HepG2 (cell line): Measurements from ENCODE around the gene AMTN. TPM values are rescaled to one million over a fixed set of nuclear protein-coding genes. Genes with fewer than 3 reads are reported as not detected.

Experiments
- ATAC-seq: fragments of 200-7000 bp; cut with Tn5 transposase; 3 replicates; pipeline ENCODE4 v1.9.1; 2020; ENCODE audit warnings: mild to moderate bottlenecking, moderate library complexity
- Bru-seq: library from RNA; stranded (reverse); fragments of 400-500 nt; gene quantifications from one replicate; lab custom pipeline; 2021; lab: Mats Ljungman, UMichigan
- BruChase-seq, 2 experiments: library from RNA; stranded (reverse); fragments of 400-500 nt; gene quantifications; one replicate each; lab custom pipeline; 2021; lab: Mats Ljungman, UMichigan
- BruUV-seq: library from RNA; stranded (reverse); fragments of 400-500 nt; replicated peaks from 2 replicates; lab custom pipeline; 2021; lab: Mats Ljungman, UMichigan
- CTCF ChIA-PET: fragments of 300-600 bp; formaldehyde crosslinking; extraction: SDS; loops from one replicate; lab custom pipeline; 2021; ENCODE audit warnings: low total read pairs, inconsistent platforms, low intra/inter-chr PET ratio; lab: Yijun Ruan, JAX
- POLR2A ChIA-PET: fragments of 350-600 bp; sonication (Branson Sonifier 250); formaldehyde crosslinking; loops from one replicate; lab custom pipeline; 2020; ENCODE audit warnings: antibody characterized with exemption, inconsistent platforms; lab: Yijun Ruan, JAX
- DNase-seq: peaks from one replicate; pipeline ENCODE4 v3.0.0-alpha.2; 2015; ENCODE audit warnings: low spot score
- FAIRE-seq: peaks from 3 replicates; lab custom pipeline; 2011; peaks lifted over from hg19 to GRCh38; lab: Jason Lieb, UNC
- H2AFZ ChIP-seq: one replicate; pipeline ENCODE4 v1.6.1; 2011; ENCODE audit warnings: low read length, inconsistent platforms
- H3K27ac ChIP-seq: fragments of 300-600 bp; 3 replicates; pipeline ENCODE4 v1.8.0; 2011; ENCODE audit warnings: mixed run types, mild to moderate bottlenecking, mixed read lengths, low read length, inconsistent platforms; ENCODE audit not compliant: insufficient read depth; ENCODE audit errors: extremely low read length
- H3K27me3 ChIP-seq, 2 experiments: fragments of 200-600 bp in 1 of 2; 2 replicates in 1 of 2; 3 replicates in 1 of 2; pipeline versions ENCODE4 v1.6.0 to v1.8.0; 2011; ENCODE audit warnings: low read length in 2 of 2, mild to moderate bottlenecking in 2 of 2, moderate library complexity in 2 of 2, inconsistent platforms in 1 of 2; ENCODE audit not compliant: insufficient read depth in 2 of 2, control insufficient read depth in 1 of 2
- H3K36me3 ChIP-seq, 2 experiments: fragments of 200-600 bp in 1 of 2; replicated peaks in 1 of 2; 2 replicates in 1 of 2; 3 replicates in 1 of 2; pipeline versions ENCODE4 v1.5.1 to v1.8.0; 2011; ENCODE audit warnings: low read length in 2 of 2, inconsistent platforms in 1 of 2; ENCODE audit not compliant: insufficient read depth in 2 of 2, control insufficient read depth in 1 of 2
- H3K4me1 ChIP-seq: 2 replicates; pipeline ENCODE4 v1.5.1; 2012; ENCODE audit warnings: low read length, inconsistent platforms; ENCODE audit not compliant: insufficient read depth
- H3K4me2 ChIP-seq: 2 replicates; pipeline ENCODE4 v1.6.0; 2011; ENCODE audit warnings: low read depth, low read length, inconsistent platforms
- H3K4me3 ChIP-seq, 3 experiments: fragments of 200-600 bp in 1 of 3; sonication (generic), shearing (Covaris generic) in 1 of 3; replicated peaks in 1 of 3; 2 replicates each; pipeline ENCODE4 v1.5.1; 2011 to 2016; ENCODE audit warnings: low read length in 3 of 3, inconsistent platforms in 2 of 3, low read depth in 2 of 3, mild to moderate bottlenecking in 2 of 3, control low read depth in 1 of 3, mixed read lengths in 1 of 3; ENCODE audit not compliant: insufficient read depth in 1 of 3
- H3K79me2 ChIP-seq: one replicate; pipeline ENCODE4 v1.6.1; 2011; ENCODE audit warnings: low read length, inconsistent platforms; ENCODE audit not compliant: insufficient read depth
- H3K9ac ChIP-seq: 2 replicates; pipeline ENCODE4 v1.6.0; 2011; ENCODE audit warnings: mild to moderate bottlenecking, low read depth, low read length, inconsistent platforms; ENCODE audit not compliant: insufficient read depth
- H3K9me3 ChIP-seq: 2 replicates; pipeline ENCODE4 v1.5.1; 2012; ENCODE audit warnings: mild to moderate bottlenecking, low read length
- H4K20me1 ChIP-seq: 2 replicates; pipeline ENCODE4 v1.6.0; 2011; ENCODE audit warnings: inconsistent platforms, mild to moderate bottlenecking, low read length, moderate library complexity; ENCODE audit not compliant: insufficient read depth
- CC2D1A ChIP-seq: sonication (generic); formaldehyde crosslinking; IDR thresholded peaks from 2 replicates; pipeline ENCODE4 v1.8.1; 2023; ENCODE audit warnings: mild to moderate bottlenecking, missing genetic modification reagents
- DR1 ChIP-seq: sonication (generic); formaldehyde crosslinking; IDR thresholded peaks from 2 replicates; pipeline ENCODE4 v1.8.0; 2021; ENCODE audit warnings: mild to moderate bottlenecking, missing genetic modification reagents, inconsistent platforms
- LBX2 ChIP-seq: sonication (generic); formaldehyde crosslinking; IDR thresholded peaks from 2 replicates; pipeline ENCODE4 v1.5.0; 2020; ENCODE audit warnings: missing genetic modification reagents, mild to moderate bottlenecking, borderline replicate concordance
- NFIB ChIP-seq: sonication (generic); formaldehyde crosslinking; IDR thresholded peaks from 2 replicates; pipeline ENCODE4 v1.9.0; 2021; ENCODE audit warnings: missing genetic modification reagents, mild to moderate bottlenecking, borderline replicate concordance
- REPIN1 ChIP-seq: sonication (generic); formaldehyde crosslinking; IDR thresholded peaks from 2 replicates; pipeline ENCODE4 v1.8.0; 2022; ENCODE audit warnings: missing genetic modification reagents, low read depth, mild to moderate bottlenecking, borderline replicate concordance
- ZBTB7B ChIP-seq: sonication (generic); formaldehyde crosslinking; IDR thresholded peaks from 2 replicates; pipeline ENCODE4 v1.4.0; 2020; ENCODE audit warnings: missing genetic modification reagents
- ZNF224 ChIP-seq: sonication (generic); formaldehyde crosslinking; IDR thresholded peaks from 2 replicates; pipeline ENCODE4 v1.5.0; 2020; ENCODE audit warnings: mild to moderate bottlenecking, missing genetic modification reagents
- ZNF34 ChIP-seq: sonication (generic); formaldehyde crosslinking; IDR thresholded peaks from 2 replicates; pipeline ENCODE4 v1.4.0; 2020; ENCODE audit warnings: mild to moderate bottlenecking, missing genetic modification reagents, borderline replicate concordance
- ZSCAN29 ChIP-seq: sonication (generic); formaldehyde crosslinking; conservative IDR thresholded peaks from 2 replicates; pipeline ENCODE4 v1.4.0; 2020; ENCODE audit warnings: mild to moderate bottlenecking, missing genetic modification reagents
- ZSCAN31 ChIP-seq: sonication (generic); formaldehyde crosslinking; IDR thresholded peaks from 2 replicates; pipeline ENCODE4 v1.5.0; 2020; ENCODE audit warnings: low read depth, mild to moderate bottlenecking, missing genetic modification reagents
- WGBS: methylation state at CpG from one replicate; pipeline ENCODE4 v1.1.6; 2017; ENCODE audit warnings: low lambda C conversion rate; 5-methylcytosine and 5-hydroxymethylcytosine counted together
- in situ Hi-C: cut with HindIII; loops from 2 replicates; pipeline ENCODE4 v1.10.0; 2017; ENCODE audit warnings: low pct_unique_long_range_greater_than_20kb; ENCODE audit not compliant: extremely low pct_ligation_motif_present
- intact Hi-C: fragments of 100-400 bp; cut with micrococcal nuclease; formaldehyde crosslinking; loops from one replicate; pipeline ENCODE4 v1.10.0; 2022; ENCODE audit not compliant: unreplicated experiment
- long read RNA-seq, 2 experiments: library from RNA in 1 of 2; library from polyadenylated mRNA in 1 of 2; stranded (forward) in 1 of 2; unstranded in 1 of 2; transcript quantifications; one replicate each; pipeline ENCODE4 v2.0.0, GENCODE V29; 2019 to 2022
- polyA minus RNA-seq, 3 experiments: library from RNA; depleted of rRNA, polyadenylated mRNA; stranded (reverse); fragments of >200 nt; gene quantifications; 2 replicates each; pipeline ENCODE4 v1.2.3, GENCODE V29; 2011; ENCODE audit warnings: low replicate concordance in 1 of 3
- polyA plus RNA-seq, 8 experiments: library from polyadenylated mRNA; depleted of rRNA in 3 of 8; stranded (reverse) in 7 of 8; unstranded in 1 of 8; fragments of >200 nt; fragmentation: Illumina TruSeq in 4 of 8; extraction: Trizol in 4 of 8; gene quantifications; 2 replicates each; pipeline versions ENCODE4 v1.2.1 to v1.2.3, GENCODE V29; 2011 to 2016; ENCODE audit warnings: low read depth in 4 of 8, missing spikeins in 1 of 8, mixed read lengths in 1 of 8; ENCODE audit not compliant: insufficient read depth in 1 of 8
- total RNA-seq, 5 experiments: library from RNA; depleted of rRNA; stranded (reverse); fragments of >200 nt; fragmentation: Illumina TruSeq; extraction: Trizol; gene quantifications; 2 replicates each; pipeline ENCODE4 v1.2.3, GENCODE V29; 2016; ENCODE audit warnings: low read depth in 1 of 5
- TF ChIP-seq, protein P1 (sequence below): sonication (generic); formaldehyde crosslinking; IDR thresholded peaks from 2 replicates; pipeline ENCODE4 v1.8.1; 2023; ENCODE audit warnings: mild to moderate bottlenecking, missing genetic modification reagents

The AMTN gene
- total RNA-seq (2016; rRNA removed; fragmentation: Illumina TruSeq; extraction: Trizol) (0.15 TPM in 1 of 2 replicates, not detected in the other), polyA plus RNA-seq (2011; rRNA removed) (not detected in 2 replicates), polyA minus RNA-seq (2011; rRNA and poly(A)+ RNA removed; ENCODE audit: low replicate concordance) (not detected in 2 replicates), Bru-seq, nascent RNA (not detected), BruChase-seq, experiment 1, labeled RNA remaining after a 6-hour chase (percentile 7 among the genes with signal in this experiment), BruChase-seq, experiment 2, labeled RNA remaining after a 2-hour chase (percentile 7 among the genes with signal in this experiment)
- total RNA-seq (2016; cell fraction: cytosol; rRNA removed; fragmentation: Illumina TruSeq; extraction: Trizol; ENCODE audit: low read depth), result not detected in 2 replicates
- not detected in 2 replicates for total RNA-seq (2016; cell fraction: insoluble cytoplasmic fraction; rRNA removed; fragmentation: Illumina TruSeq; extraction: Trizol)
- total RNA-seq (2016; cell fraction: membrane; rRNA removed; fragmentation: Illumina TruSeq; extraction: Trizol), result not detected in 2 replicates
- not detected in 2 replicates for total RNA-seq (2016; cell fraction: nucleus; rRNA removed; fragmentation: Illumina TruSeq; extraction: Trizol)
- polyA plus RNA-seq (2011; cell fraction: cytosol; rRNA removed), result not detected in 2 replicates
- not detected in 2 replicates for polyA plus RNA-seq (2011; cell fraction: nucleus; rRNA removed)
- not detected in 2 replicates for polyA plus RNA-seq (2012)
- polyA plus RNA-seq (2016; cell fraction: cytosol; fragmentation: Illumina TruSeq; extraction: Trizol; ENCODE audit: low read depth), result not detected in 2 replicates
- not detected in 2 replicates for polyA plus RNA-seq (2016; cell fraction: insoluble cytoplasmic fraction; fragmentation: Illumina TruSeq; extraction: Trizol; ENCODE audit: low read depth)
- polyA plus RNA-seq (2016; cell fraction: membrane; fragmentation: Illumina TruSeq; extraction: Trizol; ENCODE audit: low read depth), result not detected in 2 replicates
- polyA plus RNA-seq (2016; cell fraction: nucleus; fragmentation: Illumina TruSeq; extraction: Trizol; ENCODE audit: insufficient read depth, low read depth), result not detected in 2 replicates
- not detected in 2 replicates for polyA minus RNA-seq (2011; cell fraction: cytosol; rRNA and poly(A)+ RNA removed)
- polyA minus RNA-seq (2011; cell fraction: nucleus; rRNA and poly(A)+ RNA removed), result not detected in 2 replicates
- long read RNA-seq, experiment 1, result 0 reads
- long read RNA-seq, experiment 2, result 0 reads

- Histone ChIP-seq H3K27ac (no peak within 1 kb of the TSS), H3K9me3 (no peaks in the 10 kb centered on the region), H3K4me2 (no peak within 1 kb of the TSS), H3K9ac (no peak within 1 kb of the TSS), H4K20me1 (no peaks in the 10 kb centered on the region), H3K36me3 (no peaks in the 10 kb centered on the region), H3K27me3 (no peaks in the 10 kb centered on the region), H3K4me3 (no peak within 1 kb of the TSS), H3K4me1 (no peaks in the 10 kb centered on the region), H2AFZ (no peak within 1 kb of the TSS), H3K79me2 (no peaks in the 10 kb centered on the region)
- in situ Hi-C loops (loop anchor here (25.0 kb wide), 1 partner anchor 831 kb away; no protein-coding TSS in a partner anchor), intact Hi-C loops (no loop called here)
- no peak for DNase-seq
- POLR2A ChIA-PET, result no interaction called here
- no peak for ATAC-seq
- CTCF ChIA-PET, result no interaction called here
- TF ChIP-seq ZSCAN31 (CRISPR knock-in tag) (no peak), ZNF224 (CRISPR knock-in tag) (no peak), NFIB (no peak)
- BruUV-seq, result no TSS peak
- 1% methylated on average over 2 of the region's 2 CpGs for WGBS
- FAIRE-seq, result no peak
These were observed at the start of gene AMTN for GRCh38 chr4:70518269-70518668. AMTN (plus strand) TSS chr4:70518569; CDS start chr4:70518778, 209 bp downstream.

DNA sequence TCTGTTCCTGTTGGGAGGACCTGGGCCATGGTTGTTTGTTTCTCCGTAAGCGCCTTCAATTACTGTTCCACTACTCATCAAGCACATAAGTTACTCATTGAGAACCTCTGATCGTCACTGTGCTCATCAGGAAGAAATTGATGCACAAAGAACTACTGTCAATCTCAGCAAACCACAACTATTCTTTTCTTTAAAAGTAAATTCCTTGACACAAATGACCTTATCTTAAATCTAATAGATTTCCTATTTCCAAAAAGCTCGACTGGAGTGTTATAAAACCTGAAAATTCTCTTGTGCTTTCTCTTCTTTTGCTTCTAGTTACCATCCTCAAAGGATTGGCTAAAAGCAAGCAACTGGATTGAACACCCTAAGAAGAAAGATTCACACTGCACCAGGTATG lies 46.5 kb upstream of the AMTN start, which contains the start of gene MUC7:
Gene MUC7 (plus strand): TSS at position 301 of the 400 bp plus-strand sequence. CDS start 1,825 bp downstream, outside the sequence.
- no peaks in the 10 kb centered on the region for H3K9me3 ChIP-seq
- TF ChIP-seq ZNF34 (CRISPR knock-in tag) (no peak), LBX2 (CRISPR knock-in tag) (no peak), REPIN1 (no peak), CC2D1A (CRISPR knock-in tag) (no peak), ZSCAN29 (CRISPR knock-in tag) (no peak), ZBTB7B (CRISPR knock-in tag) (no peak), DR1 (CRISPR knock-in tag) (no peak)
- TF ChIP-seq, protein P1, sequence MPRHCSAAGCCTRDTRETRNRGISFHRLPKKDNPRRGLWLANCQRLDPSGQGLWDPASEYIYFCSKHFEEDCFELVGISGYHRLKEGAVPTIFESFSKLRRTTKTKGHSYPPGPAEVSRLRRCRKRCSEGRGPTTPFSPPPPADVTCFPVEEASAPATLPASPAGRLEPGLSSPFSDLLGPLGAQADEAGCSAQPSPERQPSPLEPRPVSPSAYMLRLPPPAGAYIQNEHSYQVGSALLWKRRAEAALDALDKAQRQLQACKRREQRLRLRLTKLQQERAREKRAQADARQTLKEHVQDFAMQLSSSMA (CRISPR knock-in tag), result no peak
- no TSS peak for BruUV-seq
- no peak for DNase-seq
- CTCF ChIA-PET, result no interaction called here
- in situ Hi-C loops, result no loop called here
- H3K4me2 ChIP-seq, result no peak within 1 kb of the TSS
- no peak for ATAC-seq
- H3K9ac ChIP-seq, result no peak within 1 kb of the TSS
- no peak for FAIRE-seq
- H3K79me2 ChIP-seq, result no peaks in the 10 kb centered on the region
- intact Hi-C loops, result no loop called here
- H3K36me3 ChIP-seq, result no peaks in the 10 kb centered on the region
- H3K4me3 ChIP-seq, result no peak within 1 kb of the TSS
- POLR2A ChIA-PET, result no interaction called here
- no peak within 1 kb of the TSS for H2AFZ ChIP-seq
- no peak within 1 kb of the TSS for H3K27ac ChIP-seq
- no peaks in the 10 kb centered on the region for H4K20me1 ChIP-seq
- no peaks in the 10 kb centered on the region for H3K4me1 ChIP-seq
- 41% methylated on average over 4 of the region's 4 CpGs for WGBS
- H3K27me3 ChIP-seq, result no peaks in the 10 kb centered on the region
